CD4-positive, alpha-beta T cell (primary cell): Measurements from ENCODE around the gene RERE. TPM values are rescaled to one million over a fixed set of nuclear protein-coding genes. Genes with fewer than 3 reads are reported as not detected.

Experiments used
- ATAC-seq: fragments of 200-7000 bp; cut with Tn5 transposase; one replicate; pipeline ENCODE4 v1.10.0; 2022; ENCODE audit warnings: mild to moderate bottlenecking; ENCODE audit not compliant: poor library complexity
- CTCF ChIA-PET: fragments of 350-600 bp; sonication (Branson Sonifier 250); formaldehyde crosslinking; loops from one replicate; lab custom pipeline; 2021; ENCODE audit warnings: antibody characterized with exemption, inconsistent platforms; lab: Charles Lee
- POLR2A ChIA-PET: fragments of 350-600 bp; sonication (Branson Sonifier 250); formaldehyde crosslinking; loops from one replicate; lab custom pipeline; 2021; ENCODE audit warnings: antibody characterized with exemption, inconsistent platforms; lab: Charles Lee
- DNase-seq, 14 experiments: peaks; one replicate each; pipeline ENCODE4 v3.0.0-alpha.2; 2013 to 2020; ENCODE audit warnings: mixed read lengths in 2 of 14
- H3K27ac ChIP-seq, 2 donors: one replicate each; pipeline versions ENCODE4 v1.5.1 to v1.7.0; 2013; ENCODE audit warnings: low read length in 2 of 2, low read depth in 1 of 2, mild to moderate bottlenecking in 1 of 2
- H3K27me3 ChIP-seq, 2 experiments: 1 replicate in 1 of 2; 2 replicates in 1 of 2; pipeline versions ENCODE4 v1.6.1 to v1.7.0; 2013; ENCODE audit warnings: low read length in 2 of 2, control low read depth in 1 of 2, mild to moderate bottlenecking in 1 of 2, moderate library complexity in 1 of 2; ENCODE audit not compliant: insufficient read depth in 2 of 2, control insufficient read depth in 1 of 2
- H3K36me3 ChIP-seq: one replicate; pipeline ENCODE4 v1.6.1; 2013; ENCODE audit warnings: low read length, control low read depth; ENCODE audit not compliant: insufficient read depth
- H3K4me1 ChIP-seq: one replicate; pipeline ENCODE4 v1.6.1; 2013; ENCODE audit warnings: low read length, control low read depth; ENCODE audit not compliant: insufficient read depth
- H3K4me3 ChIP-seq: one replicate; pipeline ENCODE4 v1.5.1; 2013; ENCODE audit warnings: mild to moderate bottlenecking, low read length, moderate library complexity
- H3K9me3 ChIP-seq, 2 experiments: 1 replicate in 1 of 2; 2 replicates in 1 of 2; pipeline versions ENCODE4 v1.6.1 to v1.7.0; 2013; ENCODE audit warnings: low read length in 2 of 2, mild to moderate bottlenecking in 2 of 2, control low read depth in 1 of 2, moderate library complexity in 1 of 2; ENCODE audit not compliant: control insufficient read depth in 1 of 2, insufficient read depth in 1 of 2
- H3K27ac Mint-ChIP-seq: one replicate; pipeline ENCODE4 v1.8.0; 2020; ENCODE audit warnings: mixed read lengths
- H3K27me3 Mint-ChIP-seq: one replicate; pipeline ENCODE4 v1.8.0; 2021; ENCODE audit warnings: mixed read lengths
- H3K36me3 Mint-ChIP-seq: one replicate; pipeline ENCODE4 v1.8.0; 2021; ENCODE audit warnings: low read depth, mixed read lengths
- H3K4me1 Mint-ChIP-seq: one replicate; pipeline ENCODE4 v1.8.0; 2021; ENCODE audit warnings: low read depth, mixed read lengths
- H3K4me3 Mint-ChIP-seq: one replicate; pipeline ENCODE4 v1.8.0; 2020; ENCODE audit warnings: mild to moderate bottlenecking, mixed read lengths
- H3K9me3 Mint-ChIP-seq: one replicate; pipeline ENCODE4 v1.8.0; 2020; ENCODE audit warnings: mixed read lengths
- CTCF ChIP-seq: fragments of 200-600 bp; IDR thresholded peaks from one replicate; pipeline ENCODE4 v1.8.0; 2022; ENCODE audit warnings: antibody characterized with exemption, mild to moderate bottlenecking
- intact Hi-C, 2 experiments: fragments of 100-400 bp; cut with DNase I in 1 of 2; cut with micrococcal nuclease in 1 of 2; formaldehyde crosslinking; loops; one replicate each; pipeline versions ENCODE4 v1.15.1 to v1.9.0; 2023 to 2025; cut with DNase I, micrococcal nuclease
- total RNA-seq, 174 experiments: library from RNA in 2 of 174; stranded (reverse) in 2 of 174; gene quantifications; one replicate each; pipeline ENCODE4 v1.2.3 and lab custom pipeline; 2021 to 2026

The RERE gene
- total RNA-seq, 2 experiments from 2014 or later, result 78.4 to 84.0 TPM

- ATAC-seq, result no peak
- Mint-ChIP-seq H3K27me3 (no peaks in the 10 kb centered on the region), H3K27ac (no peak overlapping the region), H3K36me3 (no peaks in the 10 kb centered on the region), H3K4me1 (peaks cover 23% of the 10 kb centered on the region), H3K4me3 (no peak overlapping the region), H3K9me3 (no peaks in the 10 kb centered on the region)
- no peak overlapping the region for H3K4me3 ChIP-seq
- H3K27me3 ChIP-seq, result no peaks in the 10 kb centered on the region
- CTCF ChIA-PET, result no interaction called here
- H3K36me3 ChIP-seq, result no peaks in the 10 kb centered on the region
- no peak for TF ChIP-seq CTCF
- POLR2A ChIA-PET, result interaction anchor here (0.6 kb wide), 1 partner anchor 59 kb away, joined by 5 read pairs; no protein-coding TSS in a partner anchor
- peaks cover 28% of the 10 kb centered on the region for H3K4me1 ChIP-seq
- intact Hi-C loops, result loop anchor here in 1 of 2 experiments (10.0 kb wide), 1 partner anchor 262 kb away; no protein-coding TSS in a partner anchor
- DNase-seq, result no peak
- no peaks in the 10 kb centered on the region for H3K9me3 ChIP-seq
- H3K27ac ChIP-seq, result no peak overlapping the region
Measured at GRCh38 chr1:8666389-8667167, 150.9 kb downstream of the RERE start.

- H3K9me3 Mint-ChIP-seq, result no peaks in the 10 kb centered on the region
- H3K4me3 ChIP-seq, result no peak overlapping the region
- CTCF ChIA-PET, result interaction anchor here (0.7 kb wide), 1 partner anchor 29 kb away, joined by 3 read pairs; no protein-coding TSS in a partner anchor
- H3K4me1 ChIP-seq, result peaks cover 35% of the 10 kb centered on the region
- H3K9me3 ChIP-seq, result no peaks in the 10 kb centered on the region
- POLR2A ChIA-PET, result no interaction called here
- TF ChIP-seq CTCF, result no peak
- no peak for DNase-seq
- no peaks in the 10 kb centered on the region for H3K27me3 ChIP-seq
- peaks cover 16% of the 10 kb centered on the region for H3K4me1 Mint-ChIP-seq
- H3K27me3 Mint-ChIP-seq, result no peaks in the 10 kb centered on the region
- no peak overlapping the region for H3K4me3 Mint-ChIP-seq
- H3K27ac ChIP-seq, result no peak overlapping the region
- no peaks in the 10 kb centered on the region for H3K36me3 ChIP-seq
- ATAC-seq, result no peak
- no peak overlapping the region for H3K27ac Mint-ChIP-seq
- intact Hi-C loops, result loop anchor here in 1 of 2 experiments (10.0 kb wide), 1 partner anchor 261 kb away; no protein-coding TSS in a partner anchor
- H3K36me3 Mint-ChIP-seq, result no peaks in the 10 kb centered on the region
Measured at GRCh38 chr1:8665833-8666232, 151.6 kb downstream of the RERE start.

DNA sequence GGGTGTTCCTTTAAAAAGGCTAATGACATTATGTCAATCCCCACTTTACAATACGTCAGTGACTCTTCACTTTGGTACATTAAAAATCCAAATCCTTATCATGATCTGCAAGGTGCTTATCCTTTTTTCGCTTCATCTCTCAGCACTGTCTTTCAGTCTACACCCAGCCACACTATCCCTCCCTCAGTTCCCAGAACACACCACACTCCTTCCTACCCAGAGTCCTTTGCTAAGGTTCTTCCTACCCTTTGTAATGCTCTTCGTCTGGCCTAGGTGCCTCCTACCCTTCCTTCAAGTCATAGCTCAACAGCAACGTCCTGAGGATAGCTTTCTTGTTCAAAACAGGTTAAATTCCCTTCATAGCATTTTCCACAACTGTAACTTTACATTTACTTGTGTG, 152.6 kb downstream of the RERE start:
- Histone ChIP-seq H3K9me3 (no peaks in the 10 kb centered on the region), H3K27me3 (no peaks in the 10 kb centered on the region), H3K4me1 (peaks cover 37% of the 10 kb centered on the region), H3K36me3 (no peaks in the 10 kb centered on the region), H3K27ac (no peak overlapping the region), H3K4me3 (no peak overlapping the region)
- intact Hi-C loops, result loop anchor here in 1 of 2 experiments (10.0 kb wide), 1 partner anchor 260 kb away; no protein-coding TSS in a partner anchor
- no peak overlapping the region for H3K27ac Mint-ChIP-seq
- no peak overlapping the region for H3K4me3 Mint-ChIP-seq
- ATAC-seq (no peak), DNase-seq (no peak)
- no peaks in the 10 kb centered on the region for H3K27me3 Mint-ChIP-seq
- no peaks in the 10 kb centered on the region for H3K9me3 Mint-ChIP-seq
- POLR2A ChIA-PET, result interaction anchor here (0.6 kb wide), 1 partner anchor 16 kb away, joined by 3 read pairs; no protein-coding TSS in a partner anchor
- peaks cover 6% of the 10 kb centered on the region for H3K4me1 Mint-ChIP-seq
- TF ChIP-seq CTCF, result no peak
- CTCF ChIA-PET, result interaction anchor here (0.9 kb wide), 1 partner anchor 17 kb away, joined by 3 read pairs; no protein-coding TSS in a partner anchor
- no peaks in the 10 kb centered on the region for H3K36me3 Mint-ChIP-seq
